Neutrophil (primary cell): ENCODE measurements around the gene GPR25.

Source experiments
- H3K27ac ChIP-seq: fragments of 200-600 bp; sonication (generic); 2 replicates; pipeline ENCODE4 v1.5.1; 2016; ENCODE audit warnings: mild to moderate bottlenecking, moderate library complexity
- H3K27me3 ChIP-seq: fragments of 200-600 bp; sonication (generic); 2 replicates; pipeline ENCODE4 v1.6.0; 2016; ENCODE audit warnings: mild to moderate bottlenecking
- H3K36me3 ChIP-seq: fragments of 200-600 bp; sonication (generic); 2 replicates; pipeline ENCODE4 v1.5.1; 2017
- H3K4me1 ChIP-seq, 2 experiments: fragments of 200-600 bp in 1 of 2; sonication (generic) in 1 of 2; 1 replicate in 1 of 2; 2 replicates in 1 of 2; pipeline versions ENCODE4 v1.5.1 to v1.6.1; 2013 to 2016; ENCODE audit warnings: low read depth in 1 of 2, low read length in 1 of 2, mild to moderate bottlenecking in 1 of 2, moderate library complexity in 1 of 2; ENCODE audit not compliant: control insufficient read depth in 1 of 2, insufficient read depth in 1 of 2
- H3K4me3 ChIP-seq, 2 experiments: fragments of 200-600 bp in 1 of 2; sonication (generic) in 1 of 2; 1 replicate in 1 of 2; 2 replicates in 1 of 2; pipeline ENCODE4 v1.5.1; 2013 to 2016; ENCODE audit warnings: low read depth in 1 of 2, low read length in 1 of 2, mild to moderate bottlenecking in 1 of 2, moderate library complexity in 1 of 2
- H3K9me3 ChIP-seq: fragments of 200-600 bp; sonication (generic); 2 replicates; pipeline ENCODE4 v1.5.1; 2016
- CTCF ChIP-seq: fragments of 200-600 bp; sonication (generic); IDR thresholded peaks from 2 replicates; pipeline ENCODE4 v1.5.1; 2016; ENCODE audit warnings: antibody characterized with exemption

Gene GPR25

DNA sequence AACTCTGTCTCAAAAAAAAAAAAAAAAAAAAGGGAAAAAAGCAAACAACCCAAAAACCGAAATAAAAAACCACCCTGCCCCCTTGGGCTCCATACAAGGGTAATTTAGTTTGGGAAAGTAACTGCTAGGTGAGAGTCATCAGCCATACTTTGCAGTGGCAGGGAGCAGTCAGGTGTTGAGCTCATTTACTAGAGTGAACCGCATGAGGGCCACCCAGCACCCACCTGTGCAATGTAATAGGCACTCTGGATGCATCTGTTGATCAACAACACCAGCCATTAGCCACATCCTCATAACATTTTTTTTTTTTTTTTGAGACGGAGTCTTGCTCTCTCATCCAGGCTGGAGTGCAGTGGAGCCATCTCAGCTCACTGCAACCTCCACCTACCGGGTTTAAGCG, 31.0 kb downstream of the GPR25 start:
- H3K27ac ChIP-seq = no peak overlapping the region
- H3K4me3 ChIP-seq = no peak overlapping the region
- no peak for TF ChIP-seq CTCF
- no peaks in the 10 kb centered on the region for H3K36me3 ChIP-seq
- H3K9me3 ChIP-seq = no peaks in the 10 kb centered on the region
- H3K4me1 ChIP-seq = peaks cover 69 to 71% of the 10 kb centered on the region in 2 experiments
- no peaks in the 10 kb centered on the region for H3K27me3 ChIP-seq

DNA sequence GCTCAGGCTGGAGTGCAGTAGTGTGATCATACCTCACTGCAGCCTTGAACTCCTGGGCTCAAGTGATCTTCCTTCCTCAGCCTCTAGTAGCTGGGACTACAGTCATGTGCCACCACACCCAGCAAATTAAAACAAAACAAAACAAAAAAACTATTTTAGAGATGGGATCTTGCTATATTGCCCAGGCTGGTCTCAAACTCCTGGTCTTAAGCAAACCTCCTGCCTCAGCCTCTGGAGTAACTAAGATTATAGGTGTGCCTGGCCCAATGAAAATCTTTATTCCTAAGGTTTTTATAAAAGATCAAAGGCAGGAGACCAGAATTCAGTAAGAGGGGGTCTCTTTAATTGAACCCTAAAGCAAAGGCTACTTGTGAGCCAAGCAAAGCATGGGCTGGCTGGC, 32.0 kb downstream of the GPR25 start:
- Histone ChIP-seq H3K36me3 (no peaks in the 10 kb centered on the region), H3K27me3 (no peaks in the 10 kb centered on the region), H3K4me1 (peaks cover 59 to 61% of the 10 kb centered on the region in 2 experiments), H3K4me3 (no peak overlapping the region), H3K27ac (peak overlapping the region; percentile 68), H3K9me3 (no peaks in the 10 kb centered on the region)
- TF ChIP-seq CTCF = no peak

DNA sequence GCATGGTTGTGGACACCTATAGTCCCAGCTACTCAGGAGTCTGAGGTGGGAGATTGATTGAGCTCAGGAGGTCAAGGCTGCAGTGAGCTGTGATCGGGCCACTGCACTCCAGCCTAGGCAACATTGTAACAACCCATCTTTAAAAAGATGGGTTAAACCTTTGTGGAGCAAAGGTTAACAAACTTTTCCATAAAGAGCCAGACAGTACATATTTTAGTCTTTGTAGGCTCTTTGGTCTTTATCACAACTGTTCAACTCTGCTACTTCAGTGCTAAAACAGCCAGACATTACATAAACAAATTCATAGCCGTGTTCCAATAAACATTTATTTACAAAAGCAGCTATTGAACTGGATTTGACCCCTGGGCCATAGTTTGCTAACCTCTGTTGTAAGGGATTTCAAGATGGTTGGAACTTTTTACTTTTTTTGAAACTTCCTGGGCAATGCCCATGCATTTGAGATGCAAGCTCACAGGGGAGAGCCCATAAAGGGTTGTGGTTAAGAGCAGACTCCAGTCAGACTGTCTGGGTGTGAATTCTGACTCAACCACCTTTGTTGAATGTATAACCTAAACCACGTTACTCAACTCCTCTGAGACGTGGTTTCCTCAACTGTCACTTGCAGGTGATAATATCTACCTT, 32.8 kb downstream of the GPR25 start:
- H3K4me3 ChIP-seq = no peak overlapping the region
- no peaks in the 10 kb centered on the region for H3K27me3 ChIP-seq
- H3K36me3 ChIP-seq = no peaks in the 10 kb centered on the region
- no peaks in the 10 kb centered on the region for H3K9me3 ChIP-seq
- H3K4me1 ChIP-seq = peaks cover 58% of the 10 kb centered on the region in 2 experiments
- TF ChIP-seq CTCF = no peak
- H3K27ac ChIP-seq = peak overlapping the region; percentile 68

- TF ChIP-seq CTCF = no peak
- no peak overlapping the region for H3K4me3 ChIP-seq
Measured at GRCh38 chr1:200906491-200906890, 33.7 kb downstream of the GPR25 start.

GRCh38 chr1:200907611-200908097, 34.9 kb downstream of the GPR25 start:
- Histone ChIP-seq H3K4me1 (peaks cover 54 to 58% of the 10 kb centered on the region in 2 experiments), H3K27ac (peak overlapping the region; percentile 74), H3K9me3 (no peaks in the 10 kb centered on the region), H3K4me3 (peak overlapping the region in 1 of 2 experiments; percentile 21), H3K27me3 (no peaks in the 10 kb centered on the region), H3K36me3 (peaks cover 5% of the 10 kb centered on the region)
- no peak for TF ChIP-seq CTCF

More at GRCh38 chr1:200906491-200906890, 33.7 kb downstream of the GPR25 start:
- peaks cover 4% of the 10 kb centered on the region for H3K36me3 ChIP-seq
- no peaks in the 10 kb centered on the region for H3K9me3 ChIP-seq
- peaks cover 58% of the 10 kb centered on the region in 2 experiments for H3K4me1 ChIP-seq
- H3K27me3 ChIP-seq = no peaks in the 10 kb centered on the region
- peak overlapping the region; percentile 74 for H3K27ac ChIP-seq
